Karpas-422 (cell line): ENCODE results near the gene POC1A. TPM values are rescaled to one million over a fixed set of nuclear protein-coding genes. Genes with fewer than 3 reads are reported as not detected.

ENCODE experiments used
- DNase-seq: peaks from one replicate; pipeline ENCODE4 v3.0.0-alpha.2; 2015
- H2AFZ ChIP-seq: fragments of 200-600 bp; sonication (generic); 2 replicates; pipeline ENCODE4 v1.6.1; 2014; ENCODE audit warnings: antibody characterized with exemption, low read length, mixed read lengths
- H3K27ac ChIP-seq: fragments of 200-600 bp; sonication (generic); 2 replicates; pipeline ENCODE4 v1.5.1; 2014; ENCODE audit warnings: mild to moderate bottlenecking, low read length, moderate library complexity
- H3K27me3 ChIP-seq: fragments of 200-600 bp; sonication (generic); 2 replicates; pipeline ENCODE4 v1.6.1; 2014; ENCODE audit warnings: low read length, mixed read lengths
- H3K36me3 ChIP-seq: fragments of 200-600 bp; sonication (generic); 2 replicates; pipeline ENCODE4 v1.6.1; 2014; ENCODE audit warnings: low read length, mixed read lengths; ENCODE audit not compliant: insufficient read depth
- H3K4me1 ChIP-seq: fragments of 200-600 bp; sonication (generic); 2 replicates; pipeline ENCODE4 v1.6.1; 2014; ENCODE audit warnings: mild to moderate bottlenecking, low read length, mixed read lengths
- H3K4me2 ChIP-seq: fragments of 200-600 bp; sonication (generic); 2 replicates; pipeline ENCODE4 v1.6.1; 2014; ENCODE audit warnings: low read length, low read depth, mild to moderate bottlenecking; ENCODE audit not compliant: poor library complexity, severe bottlenecking
- H3K4me3 ChIP-seq: fragments of 200-600 bp; sonication (generic); 2 replicates; pipeline ENCODE4 v1.5.1; 2014; ENCODE audit warnings: mild to moderate bottlenecking, antibody characterized with exemption, low read length, mixed read lengths
- H3K79me2 ChIP-seq: fragments of 200-600 bp; sonication (generic); 2 replicates; pipeline ENCODE4 v1.6.1; 2014; ENCODE audit warnings: mild to moderate bottlenecking, low read length, mixed read lengths
- H3K9ac ChIP-seq: fragments of 200-600 bp; sonication (generic); 2 replicates; pipeline ENCODE4 v1.6.0; 2014; ENCODE audit warnings: low read length
- H3K9me2 ChIP-seq: fragments of 200-600 bp; sonication (generic), shearing (Covaris generic); replicated peaks from 2 replicates; pipeline ENCODE4 v1.6.0; 2014; ENCODE audit warnings: mild to moderate bottlenecking, low read length, moderate library complexity; ENCODE audit not compliant: insufficient read depth
- H3K9me3 ChIP-seq: fragments of 300-700, 200-600 bp; sonication (generic); 2 replicates; pipeline ENCODE4 v1.6.1; 2014; ENCODE audit warnings: low read length, mixed read lengths
- H4K20me1 ChIP-seq: fragments of 200-600 bp; sonication (generic); 2 replicates; pipeline ENCODE4 v1.6.1; 2014; ENCODE audit warnings: mild to moderate bottlenecking, antibody characterized with exemption, low read length, low read depth; ENCODE audit not compliant: insufficient read depth
- total RNA-seq: library from RNA; depleted of rRNA; stranded (reverse); fragments of >200 nt; shearing (Covaris generic); gene quantifications from 2 replicates; pipeline ENCODE4 v1.2.3, GENCODE V29; 2014; ENCODE audit warnings: low replicate concordance

POC1A gene
- total RNA-seq, 1 experiment from 2014 or later, result 12.7 TPM

DNA sequence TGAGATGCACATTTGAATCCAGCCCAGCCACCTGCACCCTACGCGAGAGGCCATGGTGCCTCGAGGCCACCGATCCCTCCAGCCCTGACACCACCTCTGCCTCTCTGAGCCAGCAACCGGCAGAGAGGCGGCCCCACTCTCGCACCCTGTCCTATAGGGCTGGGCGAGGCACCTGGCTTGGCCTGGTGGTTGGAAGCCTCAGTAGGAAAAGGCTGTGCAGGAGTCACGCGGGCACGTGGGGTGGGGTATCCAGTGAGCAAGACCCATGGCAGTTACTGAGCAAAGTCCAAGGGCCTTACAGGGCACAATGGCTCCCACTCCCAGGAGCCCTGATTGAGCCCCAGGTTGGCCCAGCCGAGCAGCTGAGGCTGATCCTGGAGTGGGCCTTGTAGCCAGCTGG lies 85.5 kb downstream of the POC1A start:
- DNase-seq, result no peak
- Histone ChIP-seq H3K4me3 (no peak overlapping the region), H3K4me2 (no peak overlapping the region)

GRCh38 chr3:52068055-52068571 lies 86.1 kb downstream of the POC1A start:
- Histone ChIP-seq H2AFZ (no peak overlapping the region), H3K4me3 (no peak overlapping the region), H3K27ac (no peak overlapping the region), H3K9me2 (no peaks in the 10 kb centered on the region), H3K36me3 (no peaks in the 10 kb centered on the region), H3K4me1 (peaks cover 13% of the 10 kb centered on the region), H3K79me2 (no peaks in the 10 kb centered on the region), H3K9me3 (no peaks in the 10 kb centered on the region), H4K20me1 (no peaks in the 10 kb centered on the region), H3K4me2 (no peak overlapping the region), H3K27me3 (no peaks in the 10 kb centered on the region), H3K9ac (no peak overlapping the region)
- DNase-seq, result no peak

More for the DNA sequence above, 85.5 kb downstream of the POC1A start:
- Histone ChIP-seq H2AFZ (no peak overlapping the region), H3K9me2 (no peaks in the 10 kb centered on the region), H3K9me3 (no peaks in the 10 kb centered on the region), H4K20me1 (no peaks in the 10 kb centered on the region), H3K9ac (no peak overlapping the region), H3K79me2 (no peaks in the 10 kb centered on the region), H3K27ac (no peak overlapping the region), H3K27me3 (no peaks in the 10 kb centered on the region), H3K36me3 (no peaks in the 10 kb centered on the region), H3K4me1 (peaks cover 13% of the 10 kb centered on the region)

- no peaks in the 10 kb centered on the region for H3K36me3 ChIP-seq
- no peaks in the 10 kb centered on the region for H3K9me3 ChIP-seq
- H2AFZ ChIP-seq, result no peak overlapping the region
- H3K79me2 ChIP-seq, result no peaks in the 10 kb centered on the region
- H3K27me3 ChIP-seq, result no peaks in the 10 kb centered on the region
- DNase-seq, result no peak
- no peak overlapping the region for H3K4me2 ChIP-seq
- H3K4me3 ChIP-seq, result no peak overlapping the region
- H3K4me1 ChIP-seq, result peaks cover 16% of the 10 kb centered on the region
- H4K20me1 ChIP-seq, result no peaks in the 10 kb centered on the region
- no peaks in the 10 kb centered on the region for H3K9me2 ChIP-seq
- H3K9ac ChIP-seq, result no peak overlapping the region
- no peak overlapping the region for H3K27ac ChIP-seq
Observed at GRCh38 chr3:52067526-52067925, 86.7 kb downstream of the POC1A start.

- Histone ChIP-seq H3K4me3 (no peak overlapping the region), H3K27me3 (no peaks in the 10 kb centered on the region)
- DNase-seq, result no peak
Observed at GRCh38 chr3:52067046-52067445, 87.2 kb downstream of the POC1A start.

DNA sequence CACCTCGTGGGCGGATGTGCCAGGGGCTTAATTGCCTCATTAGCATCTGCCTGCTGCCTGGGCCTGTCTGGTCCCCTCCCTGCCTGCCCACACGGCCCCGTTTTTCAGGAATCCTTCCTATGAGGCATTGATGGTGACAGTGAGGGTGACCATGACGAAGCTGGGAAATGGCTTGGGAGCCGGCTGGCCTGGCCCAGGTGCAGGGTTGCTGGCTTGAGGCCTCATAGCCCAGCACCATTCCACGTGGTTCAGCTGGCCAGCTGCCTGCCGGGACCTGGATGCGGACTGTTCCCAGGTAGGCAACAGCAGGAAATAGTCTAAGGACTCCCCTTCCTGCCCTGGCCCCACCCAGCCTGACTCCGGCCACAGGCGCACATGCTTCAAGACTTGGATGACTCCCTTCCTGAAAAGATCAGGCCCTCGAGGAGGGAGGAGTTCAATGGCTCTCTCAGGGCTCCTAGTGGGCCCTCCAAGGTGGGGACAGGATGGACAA lies 88.9 kb downstream of the POC1A start:
- H3K4me3 ChIP-seq, result no peak overlapping the region
- H3K9me3 ChIP-seq, result no peaks in the 10 kb centered on the region
- H3K79me2 ChIP-seq, result no peaks in the 10 kb centered on the region
- no peak overlapping the region for H3K27ac ChIP-seq
- H4K20me1 ChIP-seq, result no peaks in the 10 kb centered on the region
- peaks cover 7% of the 10 kb centered on the region for H3K4me1 ChIP-seq
- no peak overlapping the region for H3K9ac ChIP-seq
- H3K4me2 ChIP-seq, result no peak overlapping the region
- no peaks in the 10 kb centered on the region for H3K27me3 ChIP-seq
- DNase-seq, result no peak
- H3K9me2 ChIP-seq, result no peaks in the 10 kb centered on the region
- no peaks in the 10 kb centered on the region for H3K36me3 ChIP-seq
- H2AFZ ChIP-seq, result no peak overlapping the region

More at GRCh38 chr3:52067046-52067445, 87.2 kb downstream of the POC1A start:
- Histone ChIP-seq H3K4me2 (no peak overlapping the region), H2AFZ (no peak overlapping the region), H3K9me3 (no peaks in the 10 kb centered on the region), H3K4me1 (peaks cover 17% of the 10 kb centered on the region), H3K9me2 (no peaks in the 10 kb centered on the region), H3K27ac (no peak overlapping the region), H3K9ac (no peak overlapping the region), H3K79me2 (no peaks in the 10 kb centered on the region), H4K20me1 (no peaks in the 10 kb centered on the region), H3K36me3 (no peaks in the 10 kb centered on the region)

DNA sequence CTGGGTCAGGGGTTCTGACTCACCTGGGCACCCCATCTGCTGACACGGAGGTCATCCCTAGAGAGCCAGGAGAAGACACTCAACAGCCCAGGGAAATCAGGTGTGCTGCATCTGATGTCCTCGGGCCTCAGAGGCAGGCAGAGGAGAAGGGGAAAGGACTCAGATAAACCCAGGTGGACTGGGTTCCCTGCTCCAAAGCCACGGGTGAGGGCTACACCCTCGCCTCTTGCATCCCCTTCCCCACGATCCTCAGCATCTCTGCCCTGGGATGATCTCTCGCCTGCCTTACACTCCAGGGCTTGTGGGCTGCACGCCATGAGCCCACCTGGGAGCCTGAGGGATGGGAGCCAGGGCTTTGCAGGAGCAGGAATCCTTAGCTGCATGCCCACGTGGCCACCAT lies 89.7 kb downstream of the POC1A start:
- DNase-seq, result no peak

GRCh38 chr3:52063026-52063723 lies 91.0 kb downstream of the POC1A start:
- Histone ChIP-seq H3K27me3 (no peaks in the 10 kb centered on the region), H3K4me1 (peaks cover 11% of the 10 kb centered on the region), H2AFZ (no peak overlapping the region), H3K9me2 (no peaks in the 10 kb centered on the region), H3K9ac (no peak overlapping the region), H3K36me3 (no peaks in the 10 kb centered on the region), H3K27ac (no peak overlapping the region), H3K4me3 (no peak overlapping the region), H3K9me3 (no peaks in the 10 kb centered on the region), H3K4me2 (no peak overlapping the region), H4K20me1 (no peaks in the 10 kb centered on the region; the same call in 1 of the 2 replicates), H3K79me2 (no peaks in the 10 kb centered on the region)
- no peak for DNase-seq

More for the DNA sequence above, 89.7 kb downstream of the POC1A start:
- Histone ChIP-seq H2AFZ (no peak overlapping the region), H3K79me2 (no peaks in the 10 kb centered on the region), H3K9me2 (no peaks in the 10 kb centered on the region), H4K20me1 (no peaks in the 10 kb centered on the region), H3K27me3 (no peaks in the 10 kb centered on the region), H3K4me2 (no peak overlapping the region), H3K4me3 (no peak overlapping the region), H3K36me3 (no peaks in the 10 kb centered on the region), H3K9me3 (no peaks in the 10 kb centered on the region), H3K4me1 (peaks cover 7% of the 10 kb centered on the region), H3K27ac (no peak overlapping the region), H3K9ac (no peak overlapping the region)

- H4K20me1 ChIP-seq, result no peaks in the 10 kb centered on the region; the same call in 1 of the 2 replicates
- H3K9ac ChIP-seq, result no peak overlapping the region
Observed at GRCh38 chr3:52062505-52062904, 91.7 kb downstream of the POC1A start.

More at GRCh38 chr3:52062505-52062904, 91.7 kb downstream of the POC1A start:
- H2AFZ ChIP-seq, result no peak overlapping the region
- H3K4me1 ChIP-seq, result peaks cover 18% of the 10 kb centered on the region
- H3K4me3 ChIP-seq, result no peak overlapping the region
- H3K4me2 ChIP-seq, result no peak overlapping the region
- no peaks in the 10 kb centered on the region for H3K79me2 ChIP-seq
- no peaks in the 10 kb centered on the region for H3K9me3 ChIP-seq
- no peak overlapping the region for H3K27ac ChIP-seq
- H3K9me2 ChIP-seq, result no peaks in the 10 kb centered on the region
- H3K27me3 ChIP-seq, result no peaks in the 10 kb centered on the region
- peak; percentile 56 for DNase-seq
- H3K36me3 ChIP-seq, result no peaks in the 10 kb centered on the region
